ENCODE data around the gene ZNF605.
"Not testable (repeated sequence)": the region's sequence is repeated elsewhere in the genome, so short reads cannot be mapped to it uniquely, and the experiment has no call there.

Gene ZNF605

GRCh38 chr12:132948146-132949066 is 7.7 kb downstream of the ZNF605 start:
- no peak for DNase-seq

GRCh38 chr12:132946246-132946820 is 9.8 kb downstream of the ZNF605 start:
- DNase-seq: no peak

- DNase-seq: no peak
These were observed 10.3 kb downstream of the ZNF605 start for GRCh38 chr12:132945806-132946205.

GRCh38 chr12:132942611-132943010 is 13.5 kb downstream of the ZNF605 start:
- DNase-seq: no peak

GRCh38 chr12:132941336-132941954 is 14.7 kb downstream of the ZNF605 start:
- no peak for DNase-seq

- DNase-seq: no peak
These were observed 15.9 kb downstream of the ZNF605 start for GRCh38 chr12:132940071-132940719.

GRCh38 chr12:132938807-132939206 is 17.3 kb downstream of the ZNF605 start:
- not testable (repeated sequence) for DNase-seq

- DNase-seq: no peak
These were observed 18.6 kb downstream of the ZNF605 start for GRCh38 chr12:132937476-132937875.

- DNase-seq: not testable (repeated sequence)
These were observed 19.2 kb downstream of the ZNF605 start for GRCh38 chr12:132936921-132937320.

GRCh38 chr12:132936163-132936562 is 19.9 kb downstream of the ZNF605 start:
- DNase-seq: no peak

GRCh38 chr12:132926415-132926833 is 29.7 kb downstream of the ZNF605 start:
- no peak for DNase-seq

GRCh38 chr12:132925597-132926414 is 30.3 kb downstream of the ZNF605 start:
- no peak for DNase-seq

- DNase-seq: no peak
These were observed 31.8 kb downstream of the ZNF605 start for GRCh38 chr12:132924356-132924755.

GRCh38 chr12:132923356-132923909 is 32.7 kb downstream of the ZNF605 start:
- DNase-seq: no peak

GRCh38 chr12:132922676-132923075 is 33.4 kb downstream of the ZNF605 start:
- no peak for DNase-seq

- no peak for DNase-seq
These were observed 34.4 kb downstream of the ZNF605 start for GRCh38 chr12:132921685-132922084.

- no peak for DNase-seq
These were observed 37.4 kb downstream of the ZNF605 start for GRCh38 chr12:132918680-132919079.

GRCh38 chr12:132909030-132909368 is 47.1 kb downstream of the ZNF605 start:
- no peak for DNase-seq

GRCh38 chr12:132908145-132909029 is 47.7 kb downstream of the ZNF605 start:
- peak; percentile 96 for DNase-seq

- not testable (repeated sequence) for DNase-seq
These were observed 48.3 kb downstream of the ZNF605 start for GRCh38 chr12:132907789-132908144.

GRCh38 chr12:132907216-132907615 is 48.9 kb downstream of the ZNF605 start:
- DNase-seq: no peak

All from CD4-positive, alpha-beta T cell treated with Interleukin-15 for 1 hour (primary cell).